ENCODE data around the gene GLT8D1.
A peak's percentile ranks its signal among the peaks of the same experiment; 100 is the strongest.

Gene GLT8D1

GRCh38 chr3:52649461-52650210 is 56.0 kb downstream of the GLT8D1 start:
- no peak for TF ChIP-seq CTCF (conservative IDR thresholded peaks at IDR 0.05; ENCODE audit: control insufficient read depth, insufficient read depth, low read depth, low read length)
- H3K4me3 ChIP-seq (ENCODE audit: control insufficient read depth, low read depth, low read length): no peak overlapping the region
- peak; percentile 64 for DNase-seq (ENCODE audit: low read depth)

GRCh38 chr3:52645549-52645948 is 60.0 kb downstream of the GLT8D1 start:
- H3K4me3 ChIP-seq (ENCODE audit: control insufficient read depth, low read depth, low read length): no peak overlapping the region
- TF ChIP-seq CTCF (conservative IDR thresholded peaks at IDR 0.05; ENCODE audit: control insufficient read depth, insufficient read depth, low read depth, low read length): no peak
- DNase-seq (ENCODE audit: low read depth): no peak

Measured in fibroblast of mammary gland (primary cell).